B cell (primary cell): Measurements from ENCODE around the gene KCNIP1. TPM values are rescaled to one million over a fixed set of nuclear protein-coding genes. Genes with fewer than 3 reads are reported as not detected.

Experiments
- ATAC-seq: fragments of 200-7000 bp; cut with Tn5 transposase; one replicate; pipeline ENCODE4 v1.10.0; 2021; ENCODE audit warnings: low read depth, mild to moderate bottlenecking, moderate number of reproducible peaks, moderate library complexity
- CTCF ChIA-PET: fragments of 350-600 bp; sonication (Branson Sonifier 250); formaldehyde crosslinking; loops from one replicate; lab custom pipeline; 2021; ENCODE audit warnings: antibody characterized with exemption, inconsistent platforms; lab: Charles Lee
- POLR2A ChIA-PET: fragments of 350-600 bp; sonication (Branson Sonifier 250); formaldehyde crosslinking; loops from one replicate; lab custom pipeline; 2021; ENCODE audit warnings: antibody characterized with exemption; lab: Charles Lee
- DNase-seq: peaks from one replicate; pipeline ENCODE4 v3.0.0; 2013
- H2AFZ ChIP-seq: 2 replicates; pipeline ENCODE4 v1.6.1; 2012; ENCODE audit warnings: mild to moderate bottlenecking, low read depth, low read length; ENCODE audit not compliant: insufficient read depth, poor library complexity, severe bottlenecking
- H3K27ac ChIP-seq, 2 donors: 1 replicate in 1 of 2; 2 replicates in 1 of 2; pipeline ENCODE4 v1.5.1; 2012 to 2013; ENCODE audit warnings: low read length in 2 of 2, mild to moderate bottlenecking in 2 of 2, moderate library complexity in 1 of 2
- H3K27me3 ChIP-seq, 4 experiments: fragments of 200-600 bp in 1 of 4; sonication (generic) in 1 of 4; replicated peaks in 1 of 4; 1 replicate in 2 of 4; 2 replicates in 2 of 4; pipeline versions ENCODE4 v1.6.1 to v1.7.0; 2013 to 2016; ENCODE audit warnings: low read length in 3 of 4, mild to moderate bottlenecking in 2 of 4, mixed read lengths in 1 of 4, moderate library complexity in 1 of 4; ENCODE audit not compliant: insufficient read depth in 4 of 4, control insufficient read depth in 3 of 4; ENCODE audit errors: control extremely low read depth in 1 of 4
- H3K36me3 ChIP-seq, 2 experiments: replicated peaks in 1 of 2; 1 replicate in 1 of 2; 2 replicates in 1 of 2; pipeline versions ENCODE4 v1.6.1 to v1.7.1; 2013; ENCODE audit warnings: low read length in 1 of 2; ENCODE audit not compliant: insufficient read depth in 2 of 2, control insufficient read depth in 1 of 2; ENCODE audit errors: control extremely low read depth in 1 of 2, extremely low read depth in 1 of 2
- H3K4me1 ChIP-seq, 2 donors: fragments of 200-600 bp in 1 of 2; sonication (generic) in 1 of 2; 1 replicate in 1 of 2; 2 replicates in 1 of 2; pipeline versions ENCODE4 v1.5.1 to v1.6.1; 2013 to 2017; ENCODE audit warnings: low read length in 2 of 2; ENCODE audit not compliant: control insufficient read depth in 2 of 2, insufficient read depth in 2 of 2
- H3K4me2 ChIP-seq: replicated peaks from 2 replicates; pipeline ENCODE3; 2012; ENCODE audit warnings: mild to moderate bottlenecking, low read depth, low read length; ENCODE audit not compliant: poor library complexity, severe bottlenecking
- H3K4me3 ChIP-seq, 5 experiments: fragments of 200-600 bp in 1 of 5; sonication (generic) in 1 of 5; 1 replicate in 3 of 5; 2 replicates in 2 of 5; pipeline versions ENCODE4 v1.5.1 to v1.7.0; 2011 to 2016; ENCODE audit warnings: low read length in 4 of 5, mild to moderate bottlenecking in 4 of 5, low read depth in 2 of 5, control low read depth in 1 of 5, moderate library complexity in 1 of 5; ENCODE audit not compliant: insufficient read depth in 1 of 5; ENCODE audit errors: control extremely low read depth in 1 of 5, extremely low read depth in 1 of 5
- H3K79me2 ChIP-seq: fragments of 200-600 bp; sonication (generic); one replicate; pipeline ENCODE4 v1.6.0; 2016; ENCODE audit warnings: low read length; ENCODE audit not compliant: control insufficient read depth, insufficient read depth
- H3K9ac ChIP-seq: fragments of 200-600 bp; sonication (generic); 2 replicates; pipeline ENCODE4 v1.6.1; 2017; ENCODE audit warnings: mild to moderate bottlenecking, low read length, moderate library complexity
- H3K9me3 ChIP-seq, 3 donors: one replicate each; pipeline versions ENCODE4 v1.6.1 to v1.7.1; 2013; ENCODE audit warnings: low read length in 2 of 3; ENCODE audit not compliant: control insufficient read depth in 2 of 3, insufficient read depth in 1 of 3; ENCODE audit errors: control extremely low read depth in 1 of 3
- H4K20me1 ChIP-seq: 2 replicates; pipeline ENCODE4 v1.6.0; 2012; ENCODE audit warnings: mild to moderate bottlenecking, low read length; ENCODE audit not compliant: insufficient read depth, control insufficient read depth, poor library complexity, severe bottlenecking
- H3K27ac Mint-ChIP-seq: one replicate; pipeline ENCODE4 v1.8.0; 2021; ENCODE audit warnings: mixed read lengths
- H3K27me3 Mint-ChIP-seq: one replicate; pipeline ENCODE4 v1.8.0; 2021; ENCODE audit warnings: mixed read lengths
- H3K4me1 Mint-ChIP-seq: one replicate; pipeline ENCODE4 v1.8.0; 2021; ENCODE audit warnings: mixed read lengths
- H3K4me3 Mint-ChIP-seq: one replicate; pipeline ENCODE4 v1.8.0; 2021; ENCODE audit warnings: mixed read lengths
- H3K9me3 Mint-ChIP-seq: one replicate; pipeline ENCODE4 v1.8.0; 2022; ENCODE audit warnings: mixed read lengths; ENCODE audit not compliant: insufficient read depth
- EZH2 ChIP-seq: IDR thresholded peaks from 2 replicates; pipeline ENCODE4 v1.6.1; 2012; ENCODE audit warnings: borderline replicate concordance, low read depth, mild to moderate bottlenecking, moderate library complexity, low read length; ENCODE audit not compliant: insufficient read depth, poor library complexity, severe bottlenecking
- WGBS: methylation state at CpG from one replicate; pipeline ENCODE4 v1.1.5; 2013; ENCODE audit warnings: missing lambda C conversion rate; ENCODE audit not compliant: insufficient coverage; 5-methylcytosine and 5-hydroxymethylcytosine counted together
- intact Hi-C: fragments of 100-400 bp; cut with micrococcal nuclease; formaldehyde crosslinking; loops from one replicate; pipeline ENCODE4 v1.10.0; 2022
- polyA plus RNA-seq: library from polyadenylated mRNA; depleted of rRNA; stranded (reverse); fragments of >200 nt; gene quantifications from 2 replicates; pipeline ENCODE4 v1.2.3, GENCODE V29; 2012
- total RNA-seq, 2 donors: library from RNA; stranded (reverse); fragments of 120-200 nt in 1 of 2; gene quantifications; 1 replicate in 1 of 2; 2 replicates in 1 of 2; pipeline versions ENCODE4 v1.2.3 to v1.2.4, GENCODE V29; 2013 to 2022
- TF ChIP-seq, protein P1 (sequence below): fragments of 200-600 bp; IDR thresholded peaks from one replicate; pipeline ENCODE4 v1.8.0; 2022; ENCODE audit warnings: antibody characterized with exemption, mild to moderate bottlenecking

The KCNIP1 gene
- total and polyA plus RNA-seq, 2 donors (not counting 1 experiment from before 2014, with no cell fraction given) = not detected

DNA sequence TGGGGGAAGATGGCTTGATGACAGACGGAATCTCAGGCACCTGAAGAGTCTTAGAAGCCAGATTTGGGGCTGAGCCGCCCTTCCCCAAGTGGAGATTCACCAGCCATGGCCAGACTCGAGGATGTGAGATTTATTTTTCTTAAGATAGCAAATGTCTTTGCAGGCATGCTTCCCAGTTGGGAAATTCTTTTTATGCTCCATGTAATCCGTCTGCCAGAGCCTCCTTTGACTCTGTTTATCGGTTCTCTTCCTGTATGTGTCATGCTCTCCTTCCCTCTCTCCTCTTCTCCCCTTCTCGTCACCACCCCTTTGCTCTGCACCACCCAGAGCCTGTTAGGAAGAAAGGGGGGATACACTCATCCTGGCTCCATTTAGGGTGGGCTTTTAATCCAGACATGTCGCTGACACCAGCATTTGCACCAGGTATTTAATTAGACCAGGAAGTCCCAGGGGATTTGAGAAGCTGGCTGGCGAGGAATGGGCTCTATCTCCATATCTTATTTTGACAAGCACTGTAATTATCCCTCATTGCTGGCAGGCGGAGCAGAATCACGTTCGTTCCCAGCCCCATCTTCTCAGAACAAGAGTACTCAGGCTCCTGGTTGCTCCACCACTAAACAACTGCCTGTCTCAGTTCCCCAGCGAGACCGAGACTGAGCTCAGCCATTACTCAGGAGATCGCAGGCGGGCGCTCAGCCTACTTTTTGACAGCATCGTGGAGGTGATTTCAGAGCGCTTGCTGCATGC, 50.9 kb downstream of the KCNIP1 start:
- Histone ChIP-seq H4K20me1 (no peaks in the 10 kb centered on the region), H3K36me3 (no peaks in the 10 kb centered on the region), H3K9me3 (peaks cover 0 to 6% (median 0%) of the 10 kb centered on the region in 3 donors), H3K79me2 (no peaks in the 10 kb centered on the region), H3K4me1 (no peaks in the 10 kb centered on the region), H3K27me3 (peaks cover 0 to 20% (median 0%) of the 10 kb centered on the region in 4 experiments), H3K27ac (no peak overlapping the region), H2AFZ (no peak overlapping the region), H3K4me2 (no peak overlapping the region), H3K9ac (no peak overlapping the region), H3K4me3 (no peak overlapping the region)
- no peak overlapping the region for H3K4me3 Mint-ChIP-seq
- TF ChIP-seq, protein P1, sequence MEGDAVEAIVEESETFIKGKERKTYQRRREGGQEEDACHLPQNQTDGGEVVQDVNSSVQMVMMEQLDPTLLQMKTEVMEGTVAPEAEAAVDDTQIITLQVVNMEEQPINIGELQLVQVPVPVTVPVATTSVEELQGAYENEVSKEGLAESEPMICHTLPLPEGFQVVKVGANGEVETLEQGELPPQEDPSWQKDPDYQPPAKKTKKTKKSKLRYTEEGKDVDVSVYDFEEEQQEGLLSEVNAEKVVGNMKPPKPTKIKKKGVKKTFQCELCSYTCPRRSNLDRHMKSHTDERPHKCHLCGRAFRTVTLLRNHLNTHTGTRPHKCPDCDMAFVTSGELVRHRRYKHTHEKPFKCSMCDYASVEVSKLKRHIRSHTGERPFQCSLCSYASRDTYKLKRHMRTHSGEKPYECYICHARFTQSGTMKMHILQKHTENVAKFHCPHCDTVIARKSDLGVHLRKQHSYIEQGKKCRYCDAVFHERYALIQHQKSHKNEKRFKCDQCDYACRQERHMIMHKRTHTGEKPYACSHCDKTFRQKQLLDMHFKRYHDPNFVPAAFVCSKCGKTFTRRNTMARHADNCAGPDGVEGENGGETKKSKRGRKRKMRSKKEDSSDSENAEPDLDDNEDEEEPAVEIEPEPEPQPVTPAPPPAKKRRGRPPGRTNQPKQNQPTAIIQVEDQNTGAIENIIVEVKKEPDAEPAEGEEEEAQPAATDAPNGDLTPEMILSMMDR = no peak
- no peak for TF ChIP-seq EZH2
- CTCF ChIA-PET = no interaction called here
- H3K4me1 Mint-ChIP-seq = no peaks in the 10 kb centered on the region
- intact Hi-C loops = no loop called here
- DNase-seq (no peak), ATAC-seq (no peak)
- 86% methylated on average over 9 of the region's 18 CpGs for WGBS
- POLR2A ChIA-PET = no interaction called here
- no peak overlapping the region for H3K27ac Mint-ChIP-seq
- H3K27me3 Mint-ChIP-seq = peaks cover 9% of the 10 kb centered on the region
- no peaks in the 10 kb centered on the region for H3K9me3 Mint-ChIP-seq

DNA sequence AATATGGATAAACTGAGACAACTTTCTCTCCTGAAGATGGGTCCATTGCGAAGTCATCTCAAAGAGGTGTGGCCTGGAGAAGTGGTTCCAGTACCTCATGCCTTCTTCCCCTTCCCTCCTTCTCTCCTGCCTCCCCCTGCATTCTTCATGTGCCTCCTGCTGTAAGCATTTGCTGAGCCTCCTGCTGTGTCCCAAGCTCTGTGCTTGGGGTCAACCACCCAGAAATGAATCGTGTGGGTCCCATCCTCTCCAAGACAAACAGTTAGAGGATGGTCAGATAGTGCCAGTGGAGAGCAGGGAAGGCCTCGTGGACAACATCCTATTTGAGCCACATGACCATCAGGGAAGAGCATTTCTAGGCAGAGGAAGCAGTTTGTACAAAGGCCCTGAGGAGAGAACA, 53.5 kb downstream of the KCNIP1 start:
- Histone ChIP-seq H3K27ac (no peak overlapping the region), H3K9me3 (peaks cover 0 to 6% (median 0%) of the 10 kb centered on the region in 3 donors), H3K79me2 (no peaks in the 10 kb centered on the region), H3K4me2 (no peak overlapping the region), H4K20me1 (no peaks in the 10 kb centered on the region), H3K27me3 (peaks cover 0 to 17% (median 0%) of the 10 kb centered on the region in 4 experiments), H3K36me3 (no peaks in the 10 kb centered on the region), H3K9ac (no peak overlapping the region), H3K4me1 (no peaks in the 10 kb centered on the region), H2AFZ (no peak overlapping the region), H3K4me3 (no peak overlapping the region)
- DNase-seq = no peak
- no peak for TF ChIP-seq EZH2
- TF ChIP-seq, protein P1 = no peak
- Mint-ChIP-seq H3K4me1 (no peaks in the 10 kb centered on the region), H3K27me3 (peaks cover 21% of the 10 kb centered on the region), H3K4me3 (no peak overlapping the region), H3K9me3 (no peaks in the 10 kb centered on the region), H3K27ac (no peak overlapping the region)
- CTCF ChIA-PET = no interaction called here
- POLR2A ChIA-PET = no interaction called here
- intact Hi-C loops = no loop called here
- 81% methylated on average over 2 of the region's 3 CpGs for WGBS
- no peak for ATAC-seq
